Activated effector memory CD4-positive, alpha-beta T cell treated with Interleukin-2 at 50 U/mL for 16 hours (primary cell): ENCODE results near the gene KCNMA1.

Experiments used
- DNase-seq: peaks from one replicate; pipeline ENCODE4 v3.0.0-alpha.2; 2020

The KCNMA1 gene

DNA sequence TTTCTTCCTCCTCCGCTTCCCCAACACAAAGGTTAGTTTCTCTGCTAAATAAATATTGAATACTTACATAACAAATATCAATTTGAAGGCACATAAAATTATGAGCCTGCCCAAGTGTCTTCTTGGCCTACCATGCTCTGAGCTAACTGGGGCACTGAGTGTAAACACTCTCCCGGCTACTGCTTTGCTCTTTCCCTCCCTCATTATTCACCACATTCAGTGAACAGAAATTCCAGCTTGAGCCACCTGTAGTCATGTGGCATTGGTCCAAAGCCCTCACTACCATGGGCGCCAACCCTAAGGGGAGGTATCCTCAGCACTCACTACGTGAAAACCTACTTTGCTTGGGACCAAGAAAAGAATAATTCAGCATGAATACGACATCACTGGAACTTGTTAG is 409.0 kb downstream of the KCNMA1 start:
- no peak for DNase-seq

DNA sequence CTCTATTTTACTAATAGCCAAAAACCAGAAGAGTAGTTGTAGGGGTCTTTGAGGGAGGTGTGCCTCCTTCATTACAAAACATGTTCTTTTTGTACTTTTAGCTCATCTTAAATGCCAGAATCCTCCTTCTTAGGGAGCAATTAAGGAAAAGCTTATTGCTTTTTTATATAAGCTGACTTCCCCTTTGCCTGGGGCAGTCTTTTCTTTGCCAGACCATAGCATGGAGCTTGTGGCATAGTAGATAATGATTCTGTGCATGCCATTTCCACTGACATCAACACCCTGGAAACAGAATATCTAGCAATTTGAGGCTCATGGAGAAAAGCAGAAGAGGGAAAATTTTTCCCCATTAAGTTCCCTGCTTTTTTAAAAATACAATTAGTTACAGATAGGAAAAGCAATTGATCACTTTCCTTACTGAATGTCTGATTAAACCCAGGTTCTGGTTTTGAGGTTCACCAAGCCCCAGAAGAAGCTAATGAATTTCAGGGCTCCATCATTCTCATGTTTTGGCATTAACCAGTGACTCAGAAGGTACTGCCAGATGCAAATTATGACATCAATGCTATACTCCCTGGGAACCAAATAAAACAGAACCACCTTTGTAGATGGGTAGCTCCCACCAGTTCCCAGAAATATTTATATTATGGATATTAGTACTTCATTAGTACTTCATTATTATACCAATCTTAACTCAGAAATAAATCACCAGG is 410.6 kb downstream of the KCNMA1 start:
- DNase-seq, result no peak

DNA sequence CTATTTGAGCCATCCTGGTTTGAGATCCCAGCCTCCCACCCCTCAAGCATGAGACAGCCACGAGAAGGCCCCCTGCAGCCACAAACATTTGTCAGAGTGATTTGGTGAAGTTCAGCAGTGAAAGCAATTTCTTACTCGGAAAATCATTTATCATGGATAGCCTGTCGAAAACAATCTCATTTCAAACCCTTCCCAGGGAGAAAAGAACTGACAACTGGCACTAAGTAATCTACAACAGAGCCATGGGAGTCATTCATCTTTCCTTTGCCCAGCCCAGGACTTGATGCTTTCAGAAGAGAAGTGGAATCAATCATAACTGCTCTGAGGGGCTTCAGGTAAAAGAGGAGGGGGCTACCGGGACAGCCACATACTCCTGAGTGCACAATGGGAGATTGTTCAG is 411.2 kb downstream of the KCNMA1 start:
- DNase-seq, result no peak

DNA sequence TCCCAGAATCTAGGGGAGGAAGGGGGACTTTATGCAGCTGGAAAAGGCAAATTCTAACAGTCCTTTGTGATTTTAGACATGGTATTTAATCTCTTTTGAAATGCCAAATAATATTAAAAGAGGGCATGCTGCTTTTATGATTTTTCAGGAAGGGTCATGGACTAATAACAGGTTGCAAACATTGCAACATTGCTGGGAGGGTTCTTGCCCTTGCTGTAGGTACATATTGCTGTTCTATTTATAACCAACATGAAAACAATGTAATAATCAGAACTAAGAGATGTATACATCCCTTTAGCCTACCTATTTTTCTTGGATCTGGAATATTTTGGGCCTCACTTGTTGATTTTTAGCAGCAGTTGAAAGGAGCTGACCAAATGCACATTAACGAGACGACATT is 411.6 kb downstream of the KCNMA1 start:
- no peak for DNase-seq

DNA sequence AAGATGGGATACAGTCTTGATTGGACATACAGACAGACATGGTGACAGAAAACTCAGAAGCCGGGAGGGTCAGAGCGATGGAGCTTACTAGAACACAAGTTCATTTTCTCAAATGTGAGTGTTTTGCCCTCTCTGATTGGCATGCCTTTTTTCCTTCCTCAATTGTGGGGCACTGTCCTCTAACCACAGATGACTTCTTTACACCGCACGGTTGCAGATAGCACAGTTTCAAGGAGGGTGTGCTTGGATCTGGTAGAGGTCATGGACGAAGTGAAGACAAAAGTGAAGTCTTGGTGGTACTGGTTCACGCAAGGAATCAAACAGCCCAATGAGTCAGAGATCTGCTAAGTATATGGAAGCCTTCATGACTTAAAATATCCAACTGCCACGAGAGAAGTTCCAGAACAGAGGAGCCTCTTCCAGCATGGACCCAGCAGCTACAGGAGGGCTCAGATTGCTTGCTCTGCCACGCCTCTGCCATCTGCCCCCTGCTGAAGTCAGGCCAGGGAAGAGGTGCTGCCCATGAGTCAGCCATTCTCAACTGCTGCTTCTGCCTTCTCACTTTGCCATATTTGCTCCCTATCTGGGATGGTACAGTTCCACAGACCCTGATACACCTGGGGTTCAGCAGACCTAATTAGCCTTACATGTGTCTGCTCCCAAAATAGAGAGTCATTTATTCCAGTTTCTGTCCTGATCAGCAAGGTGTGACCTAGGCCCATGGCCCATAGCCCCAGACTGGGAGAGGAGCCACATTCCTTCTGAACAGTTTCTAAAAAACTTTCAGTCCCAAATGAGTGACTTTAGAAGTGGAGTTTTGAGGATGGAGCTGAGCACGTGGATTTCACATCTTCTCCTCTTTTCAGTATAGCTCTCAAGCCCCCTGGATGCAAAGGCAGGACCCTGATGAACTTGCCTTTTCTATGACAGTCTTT is 413.8 kb downstream of the KCNMA1 start:
- no peak for DNase-seq

DNA sequence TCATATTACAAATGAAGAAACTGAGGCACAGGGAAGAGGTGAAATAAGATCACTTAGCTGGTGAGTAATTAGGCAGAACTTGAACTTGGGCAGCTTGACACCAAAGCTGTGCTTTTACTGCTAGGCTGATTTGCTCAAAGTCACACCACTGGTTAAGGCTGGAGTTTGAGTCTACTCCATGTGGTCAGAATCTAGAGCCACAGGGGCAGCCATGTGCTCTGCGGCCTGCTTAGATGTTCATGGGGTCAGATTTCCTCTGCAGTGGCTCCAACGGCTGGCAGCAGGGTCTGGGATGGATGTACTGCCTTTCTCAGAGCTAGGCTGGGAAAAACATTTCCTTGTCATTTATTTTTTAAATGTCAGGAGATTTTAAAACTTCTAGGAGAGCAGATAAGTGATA is 417.5 kb downstream of the KCNMA1 start:
- DNase-seq, result no peak

DNA sequence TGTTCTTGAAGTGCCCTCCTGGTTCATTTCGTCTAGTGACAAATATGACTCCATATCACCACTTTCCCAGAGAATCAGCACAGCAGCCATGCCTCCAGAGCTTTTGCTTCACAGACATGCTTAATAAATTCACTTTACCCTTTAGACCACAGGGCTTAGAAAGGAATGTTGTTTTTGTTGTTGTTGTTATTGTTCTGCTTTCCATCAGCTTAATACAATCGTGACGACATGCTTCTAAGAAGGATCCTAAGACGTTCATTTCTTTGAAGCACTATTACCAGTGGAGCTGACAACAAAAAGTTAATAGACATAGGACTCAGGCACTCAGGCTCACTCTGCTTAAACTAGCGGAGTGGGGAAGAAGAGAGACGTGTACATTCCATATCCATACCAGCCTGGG is 418.6 kb downstream of the KCNMA1 start:
- no peak for DNase-seq

DNA sequence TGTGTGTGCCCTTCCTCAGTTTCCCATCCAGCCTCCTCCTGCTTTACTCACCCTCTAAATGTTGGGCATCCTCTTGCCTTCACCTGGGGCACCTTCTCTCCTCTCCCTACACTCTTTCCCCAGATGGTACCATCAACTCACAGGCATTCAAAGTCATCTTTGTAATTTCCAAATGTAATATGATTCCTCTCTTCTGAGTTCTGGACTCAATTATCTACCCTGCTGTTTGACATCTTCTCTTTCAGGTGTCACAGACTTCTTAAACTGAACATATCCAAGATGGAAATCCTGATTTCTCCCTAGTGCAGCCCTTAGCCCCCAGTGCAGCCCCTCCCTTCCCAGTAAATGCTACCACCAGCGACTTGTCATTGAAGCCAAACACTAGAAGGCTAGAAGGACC is 422.8 kb downstream of the KCNMA1 start:
- no peak for DNase-seq

DNA sequence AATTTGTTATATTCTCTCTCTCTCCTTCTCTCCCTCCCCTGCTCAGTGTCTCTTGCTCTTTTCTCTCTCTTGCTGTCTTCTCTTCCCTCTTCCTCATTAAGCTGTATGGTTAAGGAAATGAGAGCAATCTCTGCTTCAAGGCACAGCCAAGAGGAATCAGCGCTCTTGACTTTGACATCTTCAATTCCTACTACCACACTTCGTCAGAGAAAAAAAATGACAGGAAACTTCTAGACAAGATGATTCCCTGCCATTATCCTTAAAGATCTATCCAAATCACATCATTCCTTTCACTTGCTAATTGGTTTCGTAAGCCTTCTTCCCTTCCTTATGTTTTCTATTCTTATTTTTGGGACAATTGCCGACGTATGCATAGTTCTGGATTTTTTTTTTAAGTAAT is 425.0 kb downstream of the KCNMA1 start:
- DNase-seq, result no peak

DNA sequence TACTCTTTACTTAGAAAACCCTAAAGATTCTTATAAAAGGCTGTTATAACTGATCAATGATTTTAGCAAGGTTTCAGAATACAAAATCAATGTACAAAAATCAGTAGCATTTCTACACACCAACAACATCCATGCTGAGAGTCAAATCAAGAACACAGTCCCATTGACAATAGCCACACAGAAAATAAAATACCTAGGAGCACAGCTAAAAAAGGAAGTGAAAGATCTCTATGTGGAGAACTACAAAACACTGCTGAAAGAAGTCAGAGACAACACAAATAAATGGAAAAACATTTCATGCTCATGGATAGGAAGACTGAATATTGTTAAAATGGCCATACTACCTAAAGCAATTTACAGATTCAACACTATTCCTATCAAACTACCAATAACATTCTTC is 427.0 kb downstream of the KCNMA1 start:
- no peak for DNase-seq

DNA sequence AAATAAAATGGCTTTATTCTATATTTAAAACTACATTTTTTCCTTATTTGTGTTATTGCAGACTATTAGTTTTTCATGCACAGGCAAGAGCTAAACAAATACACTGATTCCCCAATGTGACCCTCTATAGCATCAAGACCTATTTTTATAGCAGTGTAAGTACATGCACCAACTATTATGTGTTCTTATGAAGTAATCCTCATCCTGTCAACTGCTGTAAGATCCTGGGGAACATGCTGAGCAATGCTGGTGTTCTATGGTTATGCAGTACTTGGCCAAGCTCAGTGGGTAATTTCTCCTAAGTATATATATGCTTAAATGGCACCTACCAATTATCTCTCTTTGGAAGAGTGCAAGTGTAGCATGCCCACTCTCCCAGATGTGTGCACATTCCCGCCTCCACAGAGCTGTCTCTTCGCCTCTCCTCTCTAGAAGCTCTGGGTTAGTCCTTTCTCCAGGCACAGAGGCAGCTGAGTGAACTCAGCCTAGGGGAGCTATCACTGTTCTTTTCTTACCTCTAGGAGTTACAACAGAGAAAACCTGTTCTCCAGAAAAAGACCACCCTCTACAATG is 428.8 kb downstream of the KCNMA1 start:
- DNase-seq, result no peak

DNA sequence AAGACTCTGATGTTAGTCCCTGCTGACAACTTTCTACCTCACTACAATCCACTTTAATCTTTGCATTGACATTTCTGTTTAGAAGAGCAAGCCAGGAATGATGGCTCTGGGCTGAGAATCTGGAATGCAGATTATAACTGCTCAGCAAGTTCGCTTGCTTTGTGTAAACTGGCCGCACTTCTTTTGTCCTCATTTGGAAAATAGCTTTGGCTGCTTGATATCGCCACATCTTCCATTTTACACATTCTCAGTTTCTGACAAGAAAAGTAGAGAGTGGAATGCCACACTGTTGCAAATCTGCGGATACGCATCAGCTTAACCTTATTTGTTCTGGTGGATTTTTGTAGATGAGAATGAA is 429.8 kb downstream of the KCNMA1 start:
- DNase-seq, result no peak

DNA sequence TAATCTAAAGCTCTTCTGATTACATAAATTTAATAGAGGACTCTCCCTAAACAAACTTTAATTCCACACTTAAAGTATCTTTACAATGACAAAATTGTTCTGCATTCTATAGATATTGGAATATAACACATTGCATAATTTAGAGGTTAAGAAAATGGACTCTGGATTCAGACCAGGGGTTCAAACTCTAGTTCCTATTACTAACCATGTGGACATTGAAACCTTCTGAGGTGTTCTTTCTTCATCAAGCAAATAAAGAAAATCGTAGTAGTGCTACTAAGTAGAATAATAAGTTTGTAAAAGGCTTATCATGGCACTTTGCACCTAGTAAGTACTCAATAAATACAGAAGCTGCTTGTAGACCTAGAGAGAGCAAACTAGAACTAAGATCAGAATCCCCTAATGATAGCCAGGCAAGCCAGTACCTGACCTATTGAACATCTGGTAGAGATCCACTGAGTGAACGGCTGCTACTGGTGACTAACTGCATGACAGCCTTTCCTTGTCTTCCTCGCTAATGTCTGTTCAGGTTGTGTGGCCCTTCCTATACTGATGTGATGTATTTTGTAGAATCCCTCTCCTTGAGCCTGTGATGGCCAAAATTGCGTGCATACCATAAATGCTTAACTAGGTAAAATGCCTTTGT is 430.3 kb downstream of the KCNMA1 start:
- DNase-seq, result no peak

DNA sequence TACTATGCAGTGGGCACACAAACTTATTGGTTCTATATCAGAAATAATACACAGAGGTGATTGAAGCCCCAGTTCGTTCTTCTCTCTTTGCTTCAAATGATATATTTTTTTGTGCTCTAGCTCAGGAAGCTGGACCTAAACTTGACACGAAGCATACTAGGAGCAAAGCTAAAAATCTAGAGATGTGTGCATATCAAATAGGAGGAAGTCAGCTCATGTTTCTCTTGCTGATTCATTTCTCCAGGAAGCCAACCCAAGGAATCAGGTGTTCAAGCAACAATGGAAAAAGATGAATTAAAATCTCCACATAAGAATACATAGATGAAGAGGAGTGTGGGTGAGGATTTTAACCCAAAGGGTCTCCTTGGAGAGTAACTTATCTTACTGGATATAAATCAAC is 432.5 kb downstream of the KCNMA1 start:
- DNase-seq, result no peak

DNA sequence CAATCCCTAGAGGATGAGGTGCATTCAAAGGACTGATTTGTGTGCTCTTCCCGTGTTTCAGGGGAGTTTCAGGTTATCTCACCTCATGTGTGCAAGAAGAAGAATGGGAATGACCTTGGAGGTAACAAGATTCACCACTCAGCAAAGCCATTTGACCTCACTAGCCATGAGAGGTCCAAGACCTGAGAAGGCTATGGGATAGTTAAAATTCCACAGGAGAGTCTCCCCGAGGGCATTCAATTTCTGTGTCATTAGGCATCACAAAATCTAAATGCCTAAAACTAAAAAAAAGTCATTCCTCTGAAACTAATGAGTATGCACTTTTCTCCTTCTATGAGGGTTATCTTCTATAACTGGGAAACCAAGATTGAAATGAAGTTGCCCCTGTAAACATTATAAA is 433.4 kb downstream of the KCNMA1 start:
- DNase-seq, result no peak

DNA sequence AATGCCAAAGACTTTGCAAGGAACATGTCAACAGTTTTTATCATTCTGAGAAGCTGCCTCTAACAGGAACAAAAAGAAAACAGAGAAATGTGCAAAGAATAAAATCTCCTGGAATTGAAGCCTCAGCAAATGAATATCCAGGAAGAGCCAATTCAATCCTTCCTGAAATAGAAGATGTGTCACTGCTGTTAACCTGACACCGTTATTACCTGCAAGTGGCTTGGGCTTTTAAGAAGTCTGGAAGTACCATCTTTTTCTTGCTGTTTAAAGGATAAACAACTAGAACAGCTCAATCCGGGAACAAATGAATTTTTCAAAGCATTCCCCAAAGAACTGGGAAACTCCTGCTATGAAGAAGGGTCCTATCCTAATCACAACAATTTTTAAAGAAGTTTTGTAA is 434.8 kb downstream of the KCNMA1 start:
- no peak for DNase-seq

DNA sequence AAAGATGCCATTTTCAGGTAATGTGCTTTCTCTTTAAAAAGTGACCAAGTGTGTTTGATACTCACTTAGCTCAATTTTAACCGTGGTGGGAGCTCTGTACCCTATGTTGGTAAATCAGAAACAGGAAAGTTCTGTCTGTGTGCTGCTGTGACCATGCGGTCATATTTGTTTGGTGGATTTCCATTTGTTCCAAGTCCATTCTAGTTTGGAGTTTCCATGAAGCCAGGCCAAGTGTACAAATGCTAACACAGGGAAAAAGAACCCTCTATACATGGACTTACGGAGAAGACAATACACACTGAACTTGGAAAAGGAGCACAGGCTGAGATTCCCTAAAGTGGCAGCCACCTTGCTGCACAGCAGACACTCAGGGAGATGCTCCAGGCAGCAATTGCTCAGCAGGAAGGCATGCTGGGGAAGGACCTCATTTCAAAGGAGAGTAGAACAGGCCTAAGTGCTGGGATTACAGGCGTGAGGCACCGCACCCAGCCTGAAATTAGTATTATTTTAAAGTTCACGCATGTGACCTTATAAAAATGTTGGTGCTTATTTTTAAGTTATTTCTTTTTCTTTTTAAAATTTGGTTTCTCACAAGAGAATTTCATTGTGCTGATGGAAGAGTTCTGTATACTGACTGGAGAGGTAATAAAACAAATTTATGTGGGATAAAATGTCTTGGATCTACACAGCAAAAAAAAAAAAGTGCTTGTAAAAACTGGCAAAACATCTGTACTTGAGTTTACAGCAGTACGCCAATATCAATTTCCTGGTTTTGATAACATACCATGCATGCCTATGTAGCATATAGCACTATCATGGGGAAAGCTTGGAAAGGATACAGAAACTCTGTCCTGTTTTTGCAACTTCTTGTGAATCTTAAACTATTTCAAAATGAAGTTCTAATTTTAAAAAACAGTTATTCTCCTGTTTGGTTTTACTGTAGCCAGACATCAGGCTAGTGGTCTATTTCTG is 436.2 kb downstream of the KCNMA1 start:
- no peak for DNase-seq

DNA sequence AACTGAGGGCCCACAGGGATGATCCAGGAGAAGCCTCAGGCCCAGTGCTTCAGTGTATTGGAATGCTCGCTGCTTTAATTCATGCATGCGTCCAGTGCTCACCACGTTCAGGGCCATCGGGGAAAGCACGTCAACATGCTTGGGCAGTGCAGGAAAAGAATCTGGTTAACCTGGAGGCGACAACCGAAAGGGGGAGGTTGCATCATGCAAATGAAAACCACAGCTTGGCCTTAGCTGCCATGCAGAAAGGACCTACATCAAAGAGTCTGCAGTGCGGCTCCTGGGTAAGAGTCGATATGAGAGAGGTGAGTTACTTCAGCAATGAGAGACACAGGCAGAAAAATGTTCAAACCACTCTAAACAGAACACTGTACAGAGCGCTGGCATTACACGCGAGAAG is 440.1 kb downstream of the KCNMA1 start:
- no peak for DNase-seq

DNA sequence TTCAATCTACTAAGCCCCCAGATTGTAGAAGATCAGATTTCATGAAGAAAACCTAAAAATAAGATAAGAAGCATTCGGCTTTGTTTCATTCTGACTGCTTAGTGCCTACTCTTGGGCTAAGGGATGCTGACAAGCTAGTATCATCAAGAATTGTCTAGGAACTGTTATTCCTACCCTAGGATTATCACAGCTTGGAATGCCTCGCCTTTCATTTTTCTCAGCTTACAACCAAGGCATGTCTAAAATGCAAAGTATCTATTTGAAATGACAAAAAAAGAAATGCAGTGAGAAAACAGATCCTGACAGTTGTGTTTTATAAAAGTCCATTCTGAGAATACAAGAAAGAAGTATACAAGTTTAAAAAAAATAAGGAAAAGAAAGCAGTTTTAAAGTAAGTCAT is 441.0 kb downstream of the KCNMA1 start:
- no peak for DNase-seq

DNA sequence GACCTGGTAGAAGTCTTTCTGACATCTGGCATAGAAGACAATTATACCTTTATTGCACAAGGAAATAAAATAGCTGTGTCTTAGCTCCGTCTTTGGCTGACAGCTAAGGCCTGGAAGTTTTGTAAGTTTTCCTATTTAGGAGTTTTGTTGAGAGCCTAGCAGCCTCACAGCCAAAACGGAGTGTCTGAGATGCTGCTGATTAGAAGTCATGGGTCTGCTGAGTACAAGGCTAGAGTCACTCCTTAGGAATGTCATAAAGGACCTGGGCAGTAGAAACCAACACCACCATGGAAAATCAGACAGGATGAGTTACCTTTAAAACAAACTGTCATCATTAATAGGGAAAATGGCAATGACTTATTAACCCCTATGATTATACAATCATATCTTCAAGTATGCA is 442.5 kb downstream of the KCNMA1 start:
- DNase-seq, result no peak

DNA sequence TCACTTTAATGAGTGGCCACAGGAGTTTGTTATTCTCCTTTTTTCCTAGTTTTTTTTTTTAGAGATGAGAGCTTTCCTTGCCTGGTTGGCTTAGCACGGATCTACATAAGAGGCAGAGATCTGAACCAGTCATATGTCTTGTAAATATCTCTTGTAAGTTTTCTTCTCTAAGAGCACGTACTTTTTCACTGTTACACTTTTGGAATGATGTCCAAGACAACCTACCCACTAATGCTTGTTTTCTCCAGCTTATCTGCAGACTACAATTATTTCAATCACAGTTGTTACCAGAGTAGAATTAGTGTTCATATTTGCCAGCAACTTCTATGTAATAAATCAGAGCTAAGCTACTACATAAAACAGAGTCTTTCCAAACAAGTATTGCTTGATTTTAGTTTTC is 444.6 kb downstream of the KCNMA1 start:
- DNase-seq, result no peak

DNA sequence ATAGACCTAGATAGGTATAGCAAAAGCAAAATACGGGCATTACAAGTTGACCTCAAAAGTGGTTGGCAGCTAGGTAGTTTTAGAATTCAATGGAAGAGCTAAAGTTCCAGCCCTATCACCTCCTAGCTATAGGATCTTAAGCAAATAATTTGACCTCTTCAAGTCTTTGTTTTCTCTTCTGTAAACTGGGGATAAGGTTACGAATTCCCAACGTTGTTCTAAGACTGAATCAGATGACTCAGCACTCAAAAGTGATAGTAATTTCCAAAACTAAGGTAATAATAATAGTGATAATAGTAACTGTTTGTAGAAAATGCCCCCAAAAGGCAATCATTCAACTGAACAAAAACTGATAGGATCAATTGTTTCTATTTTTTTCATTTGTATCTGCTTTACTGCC is 445.2 kb downstream of the KCNMA1 start:
- DNase-seq, result no peak
